Osteocyte (in vitro differentiated cells): ENCODE measurements around the gene SIRT3. TPM values are rescaled to one million over a fixed set of nuclear protein-coding genes. Genes with fewer than 3 reads are reported as not detected.
A peak's percentile ranks its signal among the peaks of the same experiment; 100 is the strongest.
"Not testable (repeated sequence)": the region's sequence is repeated elsewhere in the genome, so short reads cannot be mapped to it uniquely, and the experiment has no call there.

Experiments
- DNase-seq: peaks from one replicate; pipeline ENCODE4 v3.0.0; 2021; ENCODE audit warnings: mixed read lengths; ENCODE audit not compliant: unreplicated experiment; ENCODE audit errors: extremely low spot score
- H3K27ac Mint-ChIP-seq: one replicate; pipeline ENCODE4 v1.8.0; 2021; ENCODE audit warnings: mild to moderate bottlenecking, mixed read lengths; ENCODE audit not compliant: unreplicated experiment
- H3K27me3 Mint-ChIP-seq: one replicate; pipeline ENCODE4 v1.8.0; 2021; ENCODE audit warnings: mixed read lengths; ENCODE audit not compliant: unreplicated experiment
- H3K36me3 Mint-ChIP-seq: one replicate; pipeline ENCODE4 v1.8.0; 2021; ENCODE audit warnings: mixed read lengths; ENCODE audit not compliant: unreplicated experiment
- H3K4me1 Mint-ChIP-seq: one replicate; pipeline ENCODE4 v1.8.0; 2021; ENCODE audit warnings: mixed read lengths; ENCODE audit not compliant: unreplicated experiment
- H3K4me3 Mint-ChIP-seq: one replicate; pipeline ENCODE4 v1.8.0; 2021; ENCODE audit warnings: mild to moderate bottlenecking, moderate library complexity, mixed read lengths; ENCODE audit not compliant: unreplicated experiment
- H3K9me3 Mint-ChIP-seq: one replicate; pipeline ENCODE4 v1.8.0; 2021; ENCODE audit warnings: mixed read lengths; ENCODE audit not compliant: unreplicated experiment
- CTCF ChIP-seq: fragments of 200-600 bp; sonication (generic); IDR thresholded peaks from 2 replicates; pipeline ENCODE4 v1.5.0; 2021; ENCODE audit warnings: antibody characterized with exemption, mild to moderate bottlenecking, moderate library complexity
- total RNA-seq: library from RNA; stranded (reverse); gene quantifications from 2 replicates; pipeline ENCODE4 v1.2.1, GENCODE V29; 2021

Gene SIRT3
- total RNA-seq, 1 donor from 2014 or later, result 25.7 TPM

GRCh38 chr11:191490-192478, 44.4 kb downstream of the SIRT3 start:
- H3K4me3 Mint-ChIP-seq, H3K27ac Mint-ChIP-seq, H3K36me3 Mint-ChIP-seq, DNase-seq, H3K27me3 Mint-ChIP-seq, H3K9me3 Mint-ChIP-seq, H3K4me1 Mint-ChIP-seq: not testable (repeated sequence)
- TF ChIP-seq CTCF, result peak; percentile 37

- not testable (repeated sequence) for H3K27me3 Mint-ChIP-seq, H3K9me3 Mint-ChIP-seq, DNase-seq, H3K36me3 Mint-ChIP-seq, H3K4me1 Mint-ChIP-seq, H3K4me3 Mint-ChIP-seq, H3K27ac Mint-ChIP-seq
Observed at GRCh38 chr11:190546-190945, 45.6 kb downstream of the SIRT3 start.

GRCh38 chr11:189843-190311, 46.3 kb downstream of the SIRT3 start:
- DNase-seq, H3K36me3 Mint-ChIP-seq, H3K4me3 Mint-ChIP-seq, H3K27ac Mint-ChIP-seq, H3K9me3 Mint-ChIP-seq, H3K4me1 Mint-ChIP-seq, H3K27me3 Mint-ChIP-seq: not testable (repeated sequence)
- TF ChIP-seq CTCF, result peak; percentile 22

- H3K4me3 Mint-ChIP-seq, H3K27me3 Mint-ChIP-seq, H3K4me1 Mint-ChIP-seq, DNase-seq, H3K9me3 Mint-ChIP-seq, H3K27ac Mint-ChIP-seq, H3K36me3 Mint-ChIP-seq: not testable (repeated sequence)
Observed at GRCh38 chr11:189200-189783, 46.9 kb downstream of the SIRT3 start.

- not testable (repeated sequence) for H3K9me3 Mint-ChIP-seq, H3K36me3 Mint-ChIP-seq, H3K4me3 Mint-ChIP-seq, H3K4me1 Mint-ChIP-seq, H3K27ac Mint-ChIP-seq, DNase-seq, H3K27me3 Mint-ChIP-seq
- peak; percentile 41 for TF ChIP-seq CTCF
Observed at GRCh38 chr11:180242-180641, 55.9 kb downstream of the SIRT3 start.

Other genes with a start within 250 kb of the SIRT3 start
- gene SCGB1C1, start 43.3 kb downstream of the SIRT3 start, total RNA-seq, result not detected in 2 replicates
- gene BET1L, start 28.9 kb downstream of the SIRT3 start, total RNA-seq, result 54.6 and 59.3 TPM in 2 replicates
- 105 and 125 TPM in 2 replicates for gene RIC8A, start 28.6 kb downstream of the SIRT3 start, total RNA-seq
- 115 and 126 TPM in 2 replicates for gene PSMD13, start 634 bp upstream of the SIRT3 start, total RNA-seq
- not detected in 2 replicates for gene NLRP6, start 42.1 kb upstream of the SIRT3 start, total RNA-seq
- 39.9 and 43.4 TPM in 2 replicates for gene PGGHG, start 52.8 kb upstream of the SIRT3 start, total RNA-seq
- gene IFITM5, start 63.2 kb upstream of the SIRT3 start, total RNA-seq, result not detected in 2 replicates
- 671 and 698 TPM in 2 replicates for gene IFITM2, start 71.5 kb upstream of the SIRT3 start, total RNA-seq
- 352 and 355 TPM in 2 replicates for gene IFITM1, start 77.7 kb upstream of the SIRT3 start, total RNA-seq
- gene IFITM3, start 84.5 kb upstream of the SIRT3 start, total RNA-seq, result 1,725 and 1,814 TPM in 2 replicates
- 61.0 and 63.3 TPM in 2 replicates for gene B4GALNT4, start 133.2 kb upstream of the SIRT3 start, total RNA-seq
- 0.40 and 0.50 TPM in 2 replicates for gene PKP3, start 157.9 kb upstream of the SIRT3 start, total RNA-seq
- gene SIGIRR, start 178.7 kb upstream of the SIRT3 start, total RNA-seq, result 27.0 and 28.0 TPM in 2 replicates
- not detected in 2 replicates for gene ANO9, start 205.7 kb upstream of the SIRT3 start, total RNA-seq
- 55.3 and 56.1 TPM in 2 replicates for gene PTDSS2, start 213.9 kb upstream of the SIRT3 start, total RNA-seq